Measurements from ENCODE around the gene B4GALNT2. TPM values are rescaled to one million over a fixed set of nuclear protein-coding genes. Genes with fewer than 3 reads are reported as not detected.

Gene B4GALNT2
- total and polyA plus RNA-seq, 2 of the 13 experiments (the other 11 are each of a cell fraction or from before 2014, with no cell fraction given): not detected

DNA sequence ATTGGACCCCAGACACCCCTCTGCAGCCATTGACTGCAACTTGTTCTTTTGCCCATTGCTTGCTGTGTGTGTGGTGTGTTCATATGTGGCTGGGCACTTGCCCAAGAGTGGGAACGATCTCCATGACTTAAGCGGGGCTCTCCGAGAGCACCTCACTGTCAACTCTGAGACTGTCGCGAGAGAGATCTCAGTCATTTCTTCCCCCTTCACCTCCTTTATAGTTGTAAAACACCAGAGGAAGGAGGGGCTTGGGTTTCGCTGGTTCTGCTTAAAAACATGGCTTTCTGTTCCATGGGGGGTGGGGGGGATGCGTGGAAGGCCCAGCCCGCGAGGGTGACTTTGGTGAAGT lies 90.6 kb downstream of the B4GALNT2 start:
- ATAC-seq: no peak
- ChIA-PET POLR2A (no interaction called here), CTCF (ENCODE audit: low intra/inter-chr PET ratio, low total read pairs) (interaction anchor here (1.0 kb wide), 1 partner anchor 68 kb away, joined by 4 read pairs; no protein-coding TSS in a partner anchor)
- H3K4me1 ChIP-seq (ENCODE audit: insufficient read depth, low read length): peaks cover 19% of the 10 kb centered on the region
- H3K36me3 ChIP-seq (replicated peaks in 1 of 2; ENCODE audit: control insufficient read depth in 1 of 2, insufficient read depth in 2 of 2, low read length in 2 of 2): no peaks in the 10 kb centered on the region
- peaks cover 15 to 71% of the 10 kb centered on the region in 2 experiments; a peak in 4 of 5 replicates for H3K27me3 ChIP-seq (ENCODE audit: control insufficient read depth in 1 of 2, insufficient read depth in 2 of 2, low read length in 2 of 2)
- H3K79me2 ChIP-seq (ENCODE audit: insufficient read depth, low read length): no peaks in the 10 kb centered on the region
- BruUV-seq (replicated peaks): no TSS peak
- H3K4me3 ChIP-seq (replicated peaks in 1 of 3; ENCODE audit: insufficient read depth in 1 of 3, low read depth in 2 of 3, low read length in 3 of 3): peak overlapping the region in 1 of 3 experiments; percentile 47; a peak in 1 of 6 replicates
- H3K4me2 ChIP-seq (ENCODE audit: low read depth, low read length): peak overlapping the region; percentile 39
- H3K9me3 ChIP-seq (ENCODE audit: low read length): no peaks in the 10 kb centered on the region
- no peak overlapping the region for H3K27ac ChIP-seq (ENCODE audit: extremely low read length, insufficient read depth, low read length)
- no peaks in the 10 kb centered on the region for H4K20me1 ChIP-seq (ENCODE audit: insufficient read depth, low read length)
- no peak overlapping the region for H3K9ac ChIP-seq (ENCODE audit: insufficient read depth, low read depth, low read length)
- intact Hi-C loops (cut with micrococcal nuclease; ENCODE audit: unreplicated experiment): no loop called here
- no peak for FAIRE-seq
- no peak for TF ChIP-seq SMC3 (IDR thresholded peaks at IDR 0.05; ENCODE audit: low read length)
- no peak for TF ChIP-seq PAF1 (CRISPR knock-in tag; IDR thresholded peaks at IDR 0.05)
- no peak for TF ChIP-seq ZBTB37 (CRISPR knock-in tag; IDR thresholded peaks at IDR 0.05)
- TF ChIP-seq ZNF143 (CRISPR knock-in tag; IDR thresholded peaks at IDR 0.05): no peak
- WGBS (ENCODE audit: low lambda C conversion rate): 2% methylated on average over 9 of the region's 9 CpGs
- no peak overlapping the region for H2AFZ ChIP-seq (ENCODE audit: low read length)
- in situ Hi-C loops (cut with HindIII; ENCODE audit: extremely low pct_ligation_motif_present, low pct_unique_long_range_greater_than_20kb): no loop called here
- no peak for DNase-seq (ENCODE audit: low spot score)

- POLR2A ChIA-PET: no interaction called here
- no peaks in the 10 kb centered on the region for H3K9me3 ChIP-seq (ENCODE audit: low read length)
- WGBS (ENCODE audit: low lambda C conversion rate): 10% methylated on average over 22 of the region's 31 CpGs
- no peak overlapping the region for H2AFZ ChIP-seq (ENCODE audit: low read length)
- FAIRE-seq (peak; percentile 81), ATAC-seq (peak; percentile 68), DNase-seq (ENCODE audit: low spot score) (no peak)
- CTCF ChIA-PET (ENCODE audit: low intra/inter-chr PET ratio, low total read pairs): interaction anchor here (1.0 kb wide), 1 partner anchor 67 kb away, joined by 4 read pairs; no protein-coding TSS in a partner anchor
- peaks cover 19% of the 10 kb centered on the region for H3K4me1 ChIP-seq (ENCODE audit: insufficient read depth, low read length)
- peak overlapping the region; percentile 39 for H3K4me2 ChIP-seq (ENCODE audit: low read depth, low read length)
- peaks cover 14 to 68% of the 10 kb centered on the region in 2 experiments; a peak in 4 of 5 replicates for H3K27me3 ChIP-seq (ENCODE audit: control insufficient read depth in 1 of 2, insufficient read depth in 2 of 2, low read length in 2 of 2)
- no peaks in the 10 kb centered on the region for H3K36me3 ChIP-seq (replicated peaks in 1 of 2; ENCODE audit: control insufficient read depth in 1 of 2, insufficient read depth in 2 of 2, low read length in 2 of 2)
- no TSS peak for BruUV-seq (replicated peaks)
- H3K79me2 ChIP-seq (ENCODE audit: insufficient read depth, low read length): no peaks in the 10 kb centered on the region
- intact Hi-C loops (cut with micrococcal nuclease; ENCODE audit: unreplicated experiment) (no loop called here), in situ Hi-C loops (cut with HindIII; ENCODE audit: extremely low pct_ligation_motif_present, low pct_unique_long_range_greater_than_20kb) (no loop called here)
- no peak overlapping the region for H3K27ac ChIP-seq (ENCODE audit: extremely low read length, insufficient read depth, low read length)
- H3K4me3 ChIP-seq (replicated peaks in 1 of 3; ENCODE audit: insufficient read depth in 1 of 3, low read depth in 2 of 3, low read length in 3 of 3): peak overlapping the region in 1 of 3 experiments; percentile 47; a peak in 1 of 6 replicates
- H3K9ac ChIP-seq (ENCODE audit: insufficient read depth, low read depth, low read length): no peak overlapping the region
- no peaks in the 10 kb centered on the region for H4K20me1 ChIP-seq (ENCODE audit: insufficient read depth, low read length)
- TF ChIP-seq ZNF280B (CRISPR knock-in tag; IDR thresholded peaks at IDR 0.05; ENCODE audit: borderline replicate concordance): 0 out of 2 replicates have a peak, but pooled peaks have one; percentile 46
- TF ChIP-seq SMC3 (IDR thresholded peaks at IDR 0.05; ENCODE audit: low read length): peak; percentile 38; the same call in 1 of the 2 replicates
- peak; percentile 38 for TF ChIP-seq RAD21 (CRISPR knock-in tag; IDR thresholded peaks at IDR 0.05)
- 0 out of 2 replicates have a peak, but pooled peaks have one; percentile 44 for TF ChIP-seq BCL3 (CRISPR knock-in tag; IDR thresholded peaks at IDR 0.05)
- no peak for TF ChIP-seq ZNF570 (CRISPR knock-in tag; IDR thresholded peaks at IDR 0.05; ENCODE audit: borderline replicate concordance)
- TF ChIP-seq, protein P1, sequence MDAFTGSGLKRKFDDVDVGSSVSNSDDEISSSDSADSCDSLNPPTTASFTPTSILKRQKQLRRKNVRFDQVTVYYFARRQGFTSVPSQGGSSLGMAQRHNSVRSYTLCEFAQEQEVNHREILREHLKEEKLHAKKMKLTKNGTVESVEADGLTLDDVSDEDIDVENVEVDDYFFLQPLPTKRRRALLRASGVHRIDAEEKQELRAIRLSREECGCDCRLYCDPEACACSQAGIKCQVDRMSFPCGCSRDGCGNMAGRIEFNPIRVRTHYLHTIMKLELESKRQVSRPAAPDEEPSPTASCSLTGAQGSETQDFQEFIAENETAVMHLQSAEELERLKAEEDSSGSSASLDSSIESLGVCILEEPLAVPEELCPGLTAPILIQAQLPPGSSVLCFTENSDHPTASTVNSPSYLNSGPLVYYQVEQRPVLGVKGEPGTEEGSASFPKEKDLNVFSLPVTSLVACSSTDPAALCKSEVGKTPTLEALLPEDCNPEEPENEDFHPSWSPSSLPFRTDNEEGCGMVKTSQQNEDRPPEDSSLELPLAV (CRISPR knock-in tag; conservative IDR thresholded peaks at IDR 0.05; ENCODE audit: low read depth): no peak
- TF ChIP-seq ZBTB21 (CRISPR knock-in tag; IDR thresholded peaks at IDR 0.05): no peak
- TF ChIP-seq ZNF180 (CRISPR knock-in tag; IDR thresholded peaks at IDR 0.05; ENCODE audit: borderline replicate concordance, low read depth): no peak
Measured at GRCh38 chr17:49223517-49224197, 91.1 kb downstream of the B4GALNT2 start.
